ENCODE measurements around the gene ACSF3.

- TF ChIP-seq CTCF (conservative IDR thresholded peaks at IDR 0.05 in 1 of 2, IDR thresholded peaks at IDR 0.05 in 1 of 2; ENCODE audit: low read depth in 1 of 2, low read length in 2 of 2) = no peak
- no peak for TF ChIP-seq EZH2 (IDR thresholded peaks at IDR 0.05; ENCODE audit: low read length, missing control alignments)
Observed at GRCh38 chr16:89054714-89055113, 38.9 kb upstream of the ACSF3 start.

All from fibroblast of lung (primary cell).